Neural cell (in vitro differentiated cells): ENCODE results near the gene RPUSD1. TPM values are rescaled to one million over a fixed set of nuclear protein-coding genes. Genes with fewer than 3 reads are reported as not detected.

Experiments
- H2AFZ ChIP-seq: fragments of 200-600, 300-800 bp; sonication (generic), shearing (Covaris generic); 2 replicates; pipeline ENCODE4 v1.6.0; 2014; ENCODE audit warnings: low read depth, mild to moderate bottlenecking, antibody characterized with exemption, low read length, moderate library complexity
- H3F3A ChIP-seq: fragments of 200-600 bp; shearing (Covaris generic); 2 replicates; pipeline ENCODE4 v1.6.1; 2016; ENCODE audit warnings: mild to moderate bottlenecking, moderate library complexity, mixed read lengths, antibody characterized with exemption, low read length; ENCODE audit not compliant: insufficient read depth, poor library complexity, severe bottlenecking
- H3K27ac ChIP-seq: fragments of 200-600, 300-800 bp; sonication (generic), shearing (Covaris generic); 2 replicates; pipeline ENCODE4 v1.5.1; 2014; ENCODE audit warnings: mild to moderate bottlenecking, low read length, moderate library complexity
- H3K27me3 ChIP-seq: fragments of 300-800, 200-600 bp; sonication (generic), shearing (Covaris generic); 2 replicates; pipeline ENCODE4 v1.6.0; 2014; ENCODE audit warnings: mild to moderate bottlenecking, low read depth, low read length, moderate library complexity; ENCODE audit not compliant: insufficient read depth
- H3K36me3 ChIP-seq: fragments of 300-800, 200-600 bp; sonication (generic), shearing (Covaris generic); 2 replicates; pipeline ENCODE4 v1.5.1; 2014; ENCODE audit warnings: mild to moderate bottlenecking, antibody characterized with exemption, low read length, moderate library complexity; ENCODE audit not compliant: insufficient read depth
- H3K4me2 ChIP-seq: fragments of 300-800, 200-600 bp; sonication (generic), shearing (Covaris generic); 2 replicates; pipeline ENCODE4 v1.6.0; 2014; ENCODE audit warnings: mild to moderate bottlenecking, low read length
- H3K4me3 ChIP-seq: fragments of 300-800, 200-600 bp; sonication (generic), shearing (Covaris generic); 2 replicates; pipeline ENCODE4 v1.5.1; 2014; ENCODE audit warnings: mild to moderate bottlenecking, low read length, moderate library complexity
- H3K79me2 ChIP-seq: fragments of 200-600 bp; shearing (Covaris generic); replicated peaks from 2 replicates; pipeline ENCODE4 v1.6.0; 2014; ENCODE audit warnings: mild to moderate bottlenecking, low read length, moderate library complexity; ENCODE audit not compliant: insufficient read depth
- H3K9ac ChIP-seq: fragments of 300-800, 200-600 bp; sonication (generic), shearing (Covaris generic); 2 replicates; pipeline ENCODE4 v1.6.1; 2016; ENCODE audit warnings: mild to moderate bottlenecking, low read length, mixed read lengths
- H3K9me2 ChIP-seq: fragments of 200-600 bp; shearing (Covaris generic); 2 replicates; pipeline ENCODE4 v1.6.1; 2016; ENCODE audit warnings: mild to moderate bottlenecking, low read length, mixed read lengths; ENCODE audit not compliant: insufficient read depth
- H3K9me3 ChIP-seq: fragments of 200-600, 300-800 bp; sonication (generic), shearing (Covaris generic); 2 replicates; pipeline ENCODE4 v1.6.1; 2016; ENCODE audit warnings: mild to moderate bottlenecking, mixed run types, low read length, moderate library complexity, mixed read lengths
- H4K20me1 ChIP-seq: fragments of 200-600 bp; shearing (Covaris generic); 2 replicates; pipeline ENCODE4 v1.6.1; 2016; ENCODE audit warnings: mild to moderate bottlenecking, mixed run types; ENCODE audit not compliant: insufficient read depth
- EP300 ChIP-seq: fragments of 450-650 bp; conservative IDR thresholded peaks from 2 replicates; pipeline ENCODE4 v1.6.1; 2014; ENCODE audit warnings: antibody characterized with exemption, mild to moderate bottlenecking, moderate library complexity; ENCODE audit not compliant: poor library complexity, severe bottlenecking
- EZH2 ChIP-seq: fragments of 200-600, 300-800 bp; shearing (Covaris generic), sonication (generic); IDR thresholded peaks from 2 replicates; pipeline ENCODE4 v1.6.1; 2014; ENCODE audit warnings: antibody characterized with exemption, low read length, borderline replicate concordance, mild to moderate bottlenecking; ENCODE audit not compliant: insufficient read depth, poor library complexity, severe bottlenecking
- MXI1 ChIP-seq: fragments of 450-650 bp; conservative IDR thresholded peaks from 2 replicates; pipeline ENCODE4 v1.6.1; 2014; ENCODE audit warnings: antibody characterized with exemption, mild to moderate bottlenecking; ENCODE audit not compliant: poor library complexity, severe bottlenecking
- POLR2AphosphoS5 ChIP-seq: IDR thresholded peaks from 2 replicates; pipeline ENCODE4 v1.6.1; 2012
- RAD21 ChIP-seq: fragments of 450-650 bp; conservative IDR thresholded peaks from 2 replicates; pipeline ENCODE4 v1.6.1; 2014; ENCODE audit warnings: antibody characterized with exemption, mild to moderate bottlenecking, moderate library complexity
- SMC3 ChIP-seq: fragments of 450-650 bp; conservative IDR thresholded peaks from 2 replicates; pipeline ENCODE4 v1.6.1; 2014; ENCODE audit warnings: antibody characterized with exemption, mild to moderate bottlenecking, moderate library complexity; ENCODE audit not compliant: poor library complexity
- TAF1 ChIP-seq: IDR thresholded peaks from 2 replicates; pipeline ENCODE4 v1.6.1; 2012; ENCODE audit warnings: low read depth
- polyA plus RNA-seq: library from polyadenylated mRNA; depleted of rRNA; stranded (reverse); fragments of >200 nt; gene quantifications from 2 replicates; pipeline ENCODE4 v1.2.3, GENCODE V29; 2014
- TF ChIP-seq, protein P1 (sequence below): fragments of 450-650 bp; IDR thresholded peaks from 2 replicates; pipeline ENCODE4 v1.5.1; 2014; ENCODE audit warnings: antibody characterized with exemption, mild to moderate bottlenecking, moderate library complexity; ENCODE audit not compliant: poor library complexity, severe bottlenecking
- TF ChIP-seq, protein P2 (sequence below): IDR thresholded peaks from 2 replicates; pipeline ENCODE4 v1.6.1; 2012; ENCODE audit warnings: borderline replicate concordance

The RPUSD1 gene
- polyA plus RNA-seq, 1 donor from 2014 or later, result 42.4 TPM

DNA sequence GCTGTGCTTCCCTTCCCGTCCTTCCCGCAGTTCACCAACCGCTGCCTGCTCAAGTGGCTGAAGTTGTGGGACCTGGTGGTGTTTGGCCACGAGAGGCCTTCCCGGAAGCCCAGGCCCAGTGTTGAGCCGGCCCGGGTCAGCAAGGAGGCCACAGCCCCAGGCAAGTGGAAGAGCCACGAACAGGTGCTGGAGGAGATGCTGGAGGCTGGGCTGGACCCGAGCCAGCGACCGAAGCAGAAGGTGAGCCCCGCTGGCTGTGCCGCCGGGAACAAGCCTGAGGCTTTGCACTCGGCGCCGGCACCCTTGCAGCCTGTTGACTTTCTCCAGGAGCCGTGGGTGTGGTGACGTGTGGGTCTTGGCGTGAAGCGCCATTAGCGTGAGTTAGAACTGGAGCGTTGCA, 3.0 kb upstream of the RPUSD1 start:
- no peak overlapping the region for H2AFZ ChIP-seq
- no peaks in the 10 kb centered on the region for H3K36me3 ChIP-seq
- H3K4me2 ChIP-seq, result no peak overlapping the region
- no peaks in the 10 kb centered on the region for H3K9me2 ChIP-seq
- H3K27ac ChIP-seq, result no peak overlapping the region
- no peaks in the 10 kb centered on the region for H4K20me1 ChIP-seq
- no peaks in the 10 kb centered on the region for H3K27me3 ChIP-seq
- H3K9ac ChIP-seq, result no peak overlapping the region
- no peaks in the 10 kb centered on the region for H3F3A ChIP-seq
- no peaks in the 10 kb centered on the region for H3K9me3 ChIP-seq
- TF ChIP-seq EZH2 (no peak), MXI1 (no peak), RAD21 (no peak), SMC3 (no peak), TAF1 (no peak), EP300 (no peak), POLR2AphosphoS5 (no peak)
- TF ChIP-seq, protein P1, sequence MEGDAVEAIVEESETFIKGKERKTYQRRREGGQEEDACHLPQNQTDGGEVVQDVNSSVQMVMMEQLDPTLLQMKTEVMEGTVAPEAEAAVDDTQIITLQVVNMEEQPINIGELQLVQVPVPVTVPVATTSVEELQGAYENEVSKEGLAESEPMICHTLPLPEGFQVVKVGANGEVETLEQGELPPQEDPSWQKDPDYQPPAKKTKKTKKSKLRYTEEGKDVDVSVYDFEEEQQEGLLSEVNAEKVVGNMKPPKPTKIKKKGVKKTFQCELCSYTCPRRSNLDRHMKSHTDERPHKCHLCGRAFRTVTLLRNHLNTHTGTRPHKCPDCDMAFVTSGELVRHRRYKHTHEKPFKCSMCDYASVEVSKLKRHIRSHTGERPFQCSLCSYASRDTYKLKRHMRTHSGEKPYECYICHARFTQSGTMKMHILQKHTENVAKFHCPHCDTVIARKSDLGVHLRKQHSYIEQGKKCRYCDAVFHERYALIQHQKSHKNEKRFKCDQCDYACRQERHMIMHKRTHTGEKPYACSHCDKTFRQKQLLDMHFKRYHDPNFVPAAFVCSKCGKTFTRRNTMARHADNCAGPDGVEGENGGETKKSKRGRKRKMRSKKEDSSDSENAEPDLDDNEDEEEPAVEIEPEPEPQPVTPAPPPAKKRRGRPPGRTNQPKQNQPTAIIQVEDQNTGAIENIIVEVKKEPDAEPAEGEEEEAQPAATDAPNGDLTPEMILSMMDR, result no peak
- TF ChIP-seq, protein P2, sequence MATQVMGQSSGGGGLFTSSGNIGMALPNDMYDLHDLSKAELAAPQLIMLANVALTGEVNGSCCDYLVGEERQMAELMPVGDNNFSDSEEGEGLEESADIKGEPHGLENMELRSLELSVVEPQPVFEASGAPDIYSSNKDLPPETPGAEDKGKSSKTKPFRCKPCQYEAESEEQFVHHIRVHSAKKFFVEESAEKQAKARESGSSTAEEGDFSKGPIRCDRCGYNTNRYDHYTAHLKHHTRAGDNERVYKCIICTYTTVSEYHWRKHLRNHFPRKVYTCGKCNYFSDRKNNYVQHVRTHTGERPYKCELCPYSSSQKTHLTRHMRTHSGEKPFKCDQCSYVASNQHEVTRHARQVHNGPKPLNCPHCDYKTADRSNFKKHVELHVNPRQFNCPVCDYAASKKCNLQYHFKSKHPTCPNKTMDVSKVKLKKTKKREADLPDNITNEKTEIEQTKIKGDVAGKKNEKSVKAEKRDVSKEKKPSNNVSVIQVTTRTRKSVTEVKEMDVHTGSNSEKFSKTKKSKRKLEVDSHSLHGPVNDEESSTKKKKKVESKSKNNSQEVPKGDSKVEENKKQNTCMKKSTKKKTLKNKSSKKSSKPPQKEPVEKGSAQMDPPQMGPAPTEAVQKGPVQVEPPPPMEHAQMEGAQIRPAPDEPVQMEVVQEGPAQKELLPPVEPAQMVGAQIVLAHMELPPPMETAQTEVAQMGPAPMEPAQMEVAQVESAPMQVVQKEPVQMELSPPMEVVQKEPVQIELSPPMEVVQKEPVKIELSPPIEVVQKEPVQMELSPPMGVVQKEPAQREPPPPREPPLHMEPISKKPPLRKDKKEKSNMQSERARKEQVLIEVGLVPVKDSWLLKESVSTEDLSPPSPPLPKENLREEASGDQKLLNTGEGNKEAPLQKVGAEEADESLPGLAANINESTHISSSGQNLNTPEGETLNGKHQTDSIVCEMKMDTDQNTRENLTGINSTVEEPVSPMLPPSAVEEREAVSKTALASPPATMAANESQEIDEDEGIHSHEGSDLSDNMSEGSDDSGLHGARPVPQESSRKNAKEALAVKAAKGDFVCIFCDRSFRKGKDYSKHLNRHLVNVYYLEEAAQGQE, result no peak
- no peak overlapping the region for H3K4me3 ChIP-seq
- H3K79me2 ChIP-seq, result peaks cover 9% of the 10 kb centered on the region

DNA sequence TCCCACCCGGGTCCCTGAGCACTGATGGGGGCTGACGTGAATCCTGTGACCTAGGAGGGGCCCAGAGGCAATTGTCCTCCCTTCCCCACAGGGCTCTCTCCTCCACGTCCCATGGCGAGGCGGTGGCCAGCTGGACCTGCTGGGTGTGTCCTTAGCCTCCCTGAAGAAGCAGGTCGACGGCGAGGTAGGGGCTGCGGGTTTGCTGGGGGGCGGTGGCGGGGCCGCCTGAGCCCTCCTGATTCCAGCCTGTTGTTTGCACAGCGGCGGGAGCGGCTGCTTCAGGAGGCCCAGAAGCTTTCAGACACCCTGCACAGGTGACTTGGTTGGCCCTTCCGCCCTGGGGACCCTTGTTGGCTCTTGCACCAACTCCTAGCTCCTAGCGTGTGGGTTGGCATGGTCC, 1.9 kb upstream of the RPUSD1 start:
- no peaks in the 10 kb centered on the region for H3K36me3 ChIP-seq
- H3K9me3 ChIP-seq, result no peaks in the 10 kb centered on the region
- no peaks in the 10 kb centered on the region for H4K20me1 ChIP-seq
- H3K9me2 ChIP-seq, result no peaks in the 10 kb centered on the region
- no peak overlapping the region for H2AFZ ChIP-seq
- H3K27ac ChIP-seq, result no peak overlapping the region
- TF ChIP-seq, protein P1, result no peak
- TF ChIP-seq EZH2, result no peak
- TF ChIP-seq POLR2AphosphoS5, result no peak
- TF ChIP-seq, protein P2, result no peak
- no peak for TF ChIP-seq MXI1
- TF ChIP-seq EP300, result no peak
- no peak for TF ChIP-seq SMC3
- TF ChIP-seq RAD21, result no peak
- TF ChIP-seq TAF1, result no peak
- H3K27me3 ChIP-seq, result no peaks in the 10 kb centered on the region
- no peak overlapping the region for H3K4me2 ChIP-seq
- no peak overlapping the region for H3K4me3 ChIP-seq
- no peak overlapping the region for H3K9ac ChIP-seq
- H3K79me2 ChIP-seq, result peaks cover 9% of the 10 kb centered on the region
- no peaks in the 10 kb centered on the region for H3F3A ChIP-seq
